ENCODE measurements around the gene OPN1SW. TPM values are rescaled to one million over a fixed set of nuclear protein-coding genes. Genes with fewer than 3 reads are reported as not detected.

Gene OPN1SW
- total RNA-seq: not detected
- long read RNA-seq: 0 reads

GRCh38 chr7:128775744-128776474, at the start of gene OPN1SW:
Gene OPN1SW (minus strand): TSS chr7:128775794. CDS start chr7:128775781, 13 bp downstream.
- DNase-seq (ENCODE audit: low spot score): no peak

GRCh38 chr7:128821724-128822123, 46.1 kb upstream of the OPN1SW start:
- DNase-seq (ENCODE audit: low spot score): no peak

- no peak for DNase-seq (ENCODE audit: low spot score)
These were observed 43.1 kb upstream of the OPN1SW start for GRCh38 chr7:128818694-128819093.

- DNase-seq (ENCODE audit: low spot score): no peak
These were observed 39.8 kb upstream of the OPN1SW start for GRCh38 chr7:128815289-128815942.

- DNase-seq (ENCODE audit: low spot score): no peak
These were observed 38.9 kb upstream of the OPN1SW start for GRCh38 chr7:128814499-128814898.

GRCh38 chr7:128812514-128813168, 37.0 kb upstream of the OPN1SW start:
- DNase-seq (ENCODE audit: low spot score): no peak

GRCh38 chr7:128811631-128812430, 36.2 kb upstream of the OPN1SW start:
- no peak for DNase-seq (ENCODE audit: low spot score)

GRCh38 chr7:128810997-128811396, 35.4 kb upstream of the OPN1SW start:
- DNase-seq (ENCODE audit: low spot score): no peak

GRCh38 chr7:128810473-128810872, 34.9 kb upstream of the OPN1SW start:
- no peak for DNase-seq (ENCODE audit: low spot score)

GRCh38 chr7:128809363-128809762, 33.8 kb upstream of the OPN1SW start:
- no peak for DNase-seq (ENCODE audit: low spot score)

- no peak for DNase-seq (ENCODE audit: low spot score)
These were observed 31.6 kb upstream of the OPN1SW start for GRCh38 chr7:128807191-128807590.

- DNase-seq (ENCODE audit: low spot score): no peak
These were observed 29.6 kb upstream of the OPN1SW start for GRCh38 chr7:128805225-128805624.

- DNase-seq (ENCODE audit: low spot score): no peak
These were observed 28.9 kb upstream of the OPN1SW start for GRCh38 chr7:128804484-128804883.

- peak; percentile 18 for DNase-seq (ENCODE audit: low spot score)
These were observed 26.2 kb upstream of the OPN1SW start for GRCh38 chr7:128801667-128802418.

GRCh38 chr7:128801003-128801402, 25.4 kb upstream of the OPN1SW start:
- peak; percentile 30 for DNase-seq (ENCODE audit: low spot score)

GRCh38 chr7:128800567-128800966, 25.0 kb upstream of the OPN1SW start:
- DNase-seq (ENCODE audit: low spot score): no peak

GRCh38 chr7:128799451-128799850, 23.9 kb upstream of the OPN1SW start:
- no peak for DNase-seq (ENCODE audit: low spot score)

GRCh38 chr7:128796327-128796726, 20.7 kb upstream of the OPN1SW start:
- DNase-seq (ENCODE audit: low spot score): peak; percentile 37

- DNase-seq (ENCODE audit: low spot score): peak; percentile 18
These were observed 19.5 kb upstream of the OPN1SW start for GRCh38 chr7:128795129-128795528.

GRCh38 chr7:128794436-128794835, 18.8 kb upstream of the OPN1SW start:
- DNase-seq (ENCODE audit: low spot score): peak; percentile 62

- DNase-seq (ENCODE audit: low spot score): peak; percentile 53
These were observed 18.4 kb upstream of the OPN1SW start for GRCh38 chr7:128794020-128794419.

All from mesenteric fat pad (tissue), 1 donor.